Sigmoid colon (tissue), 7 donors: Measurements from ENCODE around the gene MAST4. TPM values are rescaled to one million over a fixed set of nuclear protein-coding genes. Genes with fewer than 3 reads are reported as not detected.
A peak's percentile ranks its signal among the peaks of the same experiment; 100 is the strongest.

Experiments used
- DNase-seq: peaks from one replicate; pipeline ENCODE4 v3.0.0-alpha.2; 2019
- H3K27ac ChIP-seq, 4 donors: fragments of 200-600 bp; sonication (generic); one replicate each; pipeline ENCODE4 v1.5.1; 2016 to 2019; ENCODE audit warnings: mild to moderate bottlenecking in 1 of 4
- H3K27me3 ChIP-seq, 3 donors: fragments of 200-600 bp; sonication (generic); one replicate each; pipeline ENCODE4 v1.5.1; 2019; ENCODE audit warnings: mild to moderate bottlenecking in 1 of 3
- H3K36me3 ChIP-seq, 4 donors: fragments of 200-600 bp; sonication (generic); one replicate each; pipeline ENCODE4 v1.5.1; 2016 to 2019
- H3K4me1 ChIP-seq, 4 donors: fragments of 200-600 bp; sonication (generic); one replicate each; pipeline ENCODE4 v1.5.1; 2017 to 2019
- H3K4me3 ChIP-seq, 4 donors: fragments of 200-600 bp; sonication (generic); one replicate each; pipeline ENCODE4 v1.5.1; 2017 to 2019; ENCODE audit warnings: mild to moderate bottlenecking in 2 of 4, moderate library complexity in 1 of 4
- H3K9me3 ChIP-seq, 4 donors: fragments of 200-600 bp in 3 of 4; sonication (generic) in 3 of 4; one replicate each; pipeline versions ENCODE4 v1.5.1 to v1.6.1; 2013 to 2019
- CTCF ChIP-seq, 4 experiments: fragments of 450-650 bp in 3 of 4; fragments of 200-600 bp in 1 of 4; IDR thresholded peaks; one replicate each; pipeline ENCODE4 v1.5.1; 2016 to 2019; ENCODE audit warnings: antibody characterized with exemption in 4 of 4, mild to moderate bottlenecking in 3 of 4, moderate library complexity in 2 of 4
- EP300 ChIP-seq, 4 donors: sonication (generic); formaldehyde crosslinking; IDR thresholded peaks; one replicate each; pipeline ENCODE4 v1.6.1; 2017; ENCODE audit warnings: antibody characterized with exemption in 4 of 4
- POLR2A ChIP-seq, 2 donors: fragments of 450-650 bp; IDR thresholded peaks; one replicate each; pipeline ENCODE4 v1.6.1; 2016; ENCODE audit warnings: antibody characterized with exemption in 2 of 2, mild to moderate bottlenecking in 2 of 2, moderate library complexity in 2 of 2
- POLR2AphosphoS5 ChIP-seq, 4 donors: sonication (generic); formaldehyde crosslinking; IDR thresholded peaks; one replicate each; pipeline ENCODE4 v1.6.1; 2017; ENCODE audit warnings: antibody characterized with exemption in 4 of 4
- WGBS, 2 donors: extraction: QIAGEN DNeasy Blood & Tissue Kit; methylation state at CpG; one replicate each; pipeline ENCODE4 v1.1.7; 2013; 5-methylcytosine and 5-hydroxymethylcytosine counted together
- intact Hi-C: fragments of 100-400 bp; cut with DNase I; formaldehyde crosslinking; loops from one replicate; pipeline ENCODE4 v1.15.1; 2023
- polyA plus RNA-seq, 3 donors: library from polyadenylated mRNA; stranded (reverse); fragments of 200-250 nt; gene quantifications; one replicate each; pipeline ENCODE4 v1.2.3, GENCODE V29; 2013
- total RNA-seq, 4 donors: library from RNA; depleted of rRNA; stranded (reverse); fragments of >200 nt; gene quantifications; one replicate each; pipeline ENCODE4 v1.1.0, GENCODE V29; 2016
- donor health status: healthy with polysubstance abuse.
- donor health status: Bipolar disorder and iron deficiency.
- donor health status: healthy.

Gene MAST4
- total and polyA plus RNA-seq, 7 donors, result 1.6 to 30.7 (median 15.7) TPM

- no peaks in the 10 kb centered on the region for H3K9me3 ChIP-seq
- no peak for TF ChIP-seq POLR2A (IDR thresholded peaks at IDR 0.05)
- TF ChIP-seq CTCF (IDR thresholded peaks at IDR 0.05), result no peak
- TF ChIP-seq POLR2AphosphoS5 (IDR thresholded peaks at IDR 0.05), result no peak
- TF ChIP-seq EP300 (IDR thresholded peaks at IDR 0.05), result no peak
- no peak overlapping the region for H3K4me3 ChIP-seq
- intact Hi-C loops, result loop anchor here (5.0 kb wide), 1 partner anchor 129 kb away; no protein-coding TSS in a partner anchor
- H3K27me3 ChIP-seq, result no peaks in the 10 kb centered on the region
- no peak overlapping the region for H3K27ac ChIP-seq
- no peak for DNase-seq
- H3K4me1 ChIP-seq, result peaks cover 0 to 26% (median 19%) of the 10 kb centered on the region in 4 donors
- 93 to 94% methylated on average over 4 of the region's 4 CpGs for WGBS, 2 donors
- H3K36me3 ChIP-seq, result no peaks in the 10 kb centered on the region
These were observed 360.2 kb downstream of the MAST4 start for GRCh38 chr5:66956439-66956838.

GRCh38 chr5:66958201-66958979 is 362.2 kb downstream of the MAST4 start:
- intact Hi-C loops, result loop anchor here (5.0 kb wide), 1 partner anchor 131 kb away; no protein-coding TSS in a partner anchor
- H3K4me3 ChIP-seq, result peak overlapping the region; percentile 23 to 47 (median 46)
- H3K36me3 ChIP-seq, result no peaks in the 10 kb centered on the region
- peaks cover 0 to 26% (median 19%) of the 10 kb centered on the region in 4 donors for H3K4me1 ChIP-seq
- H3K27me3 ChIP-seq, result no peaks in the 10 kb centered on the region
- no peaks in the 10 kb centered on the region for H3K9me3 ChIP-seq
- 72 to 83% methylated on average over 10 of the region's 10 CpGs for WGBS, 2 donors
- peak overlapping the region; percentile 64 to 76 (median 72) for H3K27ac ChIP-seq
- no peak for DNase-seq
- TF ChIP-seq POLR2AphosphoS5 (IDR thresholded peaks at IDR 0.05) (peak in 1 of 4 donors; percentile 44), EP300 (IDR thresholded peaks at IDR 0.05) (no peak)

GRCh38 chr5:66958980-66959641 is 362.9 kb downstream of the MAST4 start:
- no peaks in the 10 kb centered on the region for H3K27me3 ChIP-seq
- peak overlapping the region; percentile 64 to 76 (median 72) for H3K27ac ChIP-seq
- 75 to 83% methylated on average over 11 of the region's 11 CpGs for WGBS, 2 donors
- H3K9me3 ChIP-seq, result no peaks in the 10 kb centered on the region
- peak overlapping the region; percentile 23 to 47 (median 46) for H3K4me3 ChIP-seq
- no peaks in the 10 kb centered on the region for H3K36me3 ChIP-seq
- DNase-seq, result peak; percentile 69
- no peak for TF ChIP-seq POLR2A (IDR thresholded peaks at IDR 0.05)
- TF ChIP-seq POLR2AphosphoS5 (IDR thresholded peaks at IDR 0.05), result peak in 1 of 4 donors; percentile 36
- H3K4me1 ChIP-seq, result peaks cover 0 to 26% (median 19%) of the 10 kb centered on the region in 4 donors
- intact Hi-C loops, result loop anchor here (5.0 kb wide), 1 partner anchor 132 kb away; no protein-coding TSS in a partner anchor

- H3K9me3 ChIP-seq, result no peaks in the 10 kb centered on the region
- TF ChIP-seq CTCF (IDR thresholded peaks at IDR 0.05) (no peak), EP300 (IDR thresholded peaks at IDR 0.05) (no peak), POLR2A (IDR thresholded peaks at IDR 0.05) (no peak), POLR2AphosphoS5 (IDR thresholded peaks at IDR 0.05) (no peak)
- peak overlapping the region; percentile 64 to 76 (median 72) for H3K27ac ChIP-seq
- H3K36me3 ChIP-seq, result no peaks in the 10 kb centered on the region
- H3K27me3 ChIP-seq, result no peaks in the 10 kb centered on the region
- no peak for DNase-seq
- peaks cover 0 to 26% (median 19%) of the 10 kb centered on the region in 4 donors for H3K4me1 ChIP-seq
- 67 to 68% methylated on average over 2 of the region's 2 CpGs for WGBS, 2 donors
- peak overlapping the region in 3 of 4 donors; percentile 46 to 47 (median 46) for H3K4me3 ChIP-seq
- intact Hi-C loops, result loop anchor here (5.0 kb wide), 1 partner anchor 132 kb away; no protein-coding TSS in a partner anchor
These were observed 363.5 kb downstream of the MAST4 start for GRCh38 chr5:66959653-66960052.

GRCh38 chr5:66960369-66961137 is 364.4 kb downstream of the MAST4 start:
- peaks cover 0 to 26% (median 19%) of the 10 kb centered on the region in 4 donors for H3K4me1 ChIP-seq
- TF ChIP-seq POLR2A (IDR thresholded peaks at IDR 0.05) (no peak), EP300 (IDR thresholded peaks at IDR 0.05) (no peak), CTCF (IDR thresholded peaks at IDR 0.05) (no peak), POLR2AphosphoS5 (IDR thresholded peaks at IDR 0.05) (no peak)
- 13 to 50% methylated on average over 7 of the region's 7 CpGs for WGBS, 2 donors
- H3K4me3 ChIP-seq, result peak overlapping the region in 2 of 4 donors; percentile 46
- intact Hi-C loops, result no loop called here
- no peaks in the 10 kb centered on the region for H3K36me3 ChIP-seq
- no peaks in the 10 kb centered on the region for H3K27me3 ChIP-seq
- H3K9me3 ChIP-seq, result no peaks in the 10 kb centered on the region
- no peak for DNase-seq
- H3K27ac ChIP-seq, result peak overlapping the region in 3 of 4 donors; percentile 2 to 76 (median 76)
